Measurements from ENCODE around the gene PGP.

DNA sequence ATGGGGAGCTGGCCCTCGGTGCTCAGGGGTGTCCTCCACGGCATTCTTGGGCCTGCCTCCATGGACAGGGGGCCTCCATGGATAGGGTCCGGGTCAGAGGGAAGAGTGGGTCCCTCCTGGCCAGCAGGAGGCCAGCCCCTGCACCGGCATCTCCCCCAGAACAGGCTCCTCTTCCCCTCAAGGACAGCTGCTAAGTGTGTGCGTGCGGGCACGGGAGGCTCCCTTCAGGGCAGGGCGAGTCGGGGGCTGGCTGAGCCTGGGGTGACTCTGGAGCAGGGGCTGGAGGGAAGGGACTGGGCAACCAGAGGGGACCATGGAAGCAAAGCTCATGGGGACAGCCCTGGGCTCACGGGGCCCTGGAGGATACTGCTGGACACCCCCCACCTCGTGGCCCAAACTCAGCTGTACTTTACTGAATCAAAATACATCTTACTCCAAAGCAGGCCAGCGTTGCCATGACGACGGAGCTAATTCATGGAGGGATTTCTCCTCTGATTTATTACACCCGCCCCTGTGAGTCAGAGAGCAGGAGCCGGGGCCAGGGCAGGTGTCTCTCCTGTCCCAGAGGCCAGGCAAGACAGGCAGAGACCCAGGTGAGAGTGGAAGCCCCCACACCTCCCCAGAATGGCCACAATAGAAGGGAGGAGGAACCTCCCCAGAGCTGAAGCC lies 20.3 kb downstream of the PGP start:
- TF ChIP-seq MAX (IDR thresholded peaks at IDR 0.05) (no peak), BHLHE40 (IDR thresholded peaks at IDR 0.05; ENCODE audit: low read depth, low read length) (no peak), POLR2A (IDR thresholded peaks at IDR 0.05; ENCODE audit: low read length) (no peak), EP300 (IDR thresholded peaks at IDR 0.05) (no peak)
- TF ChIP-seq, protein P1, sequence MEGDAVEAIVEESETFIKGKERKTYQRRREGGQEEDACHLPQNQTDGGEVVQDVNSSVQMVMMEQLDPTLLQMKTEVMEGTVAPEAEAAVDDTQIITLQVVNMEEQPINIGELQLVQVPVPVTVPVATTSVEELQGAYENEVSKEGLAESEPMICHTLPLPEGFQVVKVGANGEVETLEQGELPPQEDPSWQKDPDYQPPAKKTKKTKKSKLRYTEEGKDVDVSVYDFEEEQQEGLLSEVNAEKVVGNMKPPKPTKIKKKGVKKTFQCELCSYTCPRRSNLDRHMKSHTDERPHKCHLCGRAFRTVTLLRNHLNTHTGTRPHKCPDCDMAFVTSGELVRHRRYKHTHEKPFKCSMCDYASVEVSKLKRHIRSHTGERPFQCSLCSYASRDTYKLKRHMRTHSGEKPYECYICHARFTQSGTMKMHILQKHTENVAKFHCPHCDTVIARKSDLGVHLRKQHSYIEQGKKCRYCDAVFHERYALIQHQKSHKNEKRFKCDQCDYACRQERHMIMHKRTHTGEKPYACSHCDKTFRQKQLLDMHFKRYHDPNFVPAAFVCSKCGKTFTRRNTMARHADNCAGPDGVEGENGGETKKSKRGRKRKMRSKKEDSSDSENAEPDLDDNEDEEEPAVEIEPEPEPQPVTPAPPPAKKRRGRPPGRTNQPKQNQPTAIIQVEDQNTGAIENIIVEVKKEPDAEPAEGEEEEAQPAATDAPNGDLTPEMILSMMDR (IDR thresholded peaks at IDR 0.05): no peak
